HCT116 (cell line): Measurements from ENCODE around the gene ATXN1. TPM values are rescaled to one million over a fixed set of nuclear protein-coding genes. Genes with fewer than 3 reads are reported as not detected.

Experiments used
- ATAC-seq: fragments of 200-7000 bp; cut with Tn5 transposase; 2 replicates; pipeline ENCODE4 v1.9.1; 2020; ENCODE audit warnings: mild to moderate bottlenecking, moderate library complexity
- BruUV-seq: library from RNA; stranded (reverse); fragments of 400-500 nt; replicated peaks from 2 replicates; lab custom pipeline; 2021; lab: Mats Ljungman, UMichigan
- CTCF ChIA-PET: fragments of 300-600 bp; sonication (Branson Sonifier 250); formaldehyde crosslinking; loops from one replicate; lab custom pipeline; 2021; ENCODE audit warnings: antibody characterized with exemption; lab: Charles Lee
- POLR2A ChIA-PET: fragments of 300-600, 350-600 bp; sonication (Branson Sonifier 250); formaldehyde crosslinking; loops from one replicate; lab custom pipeline; 2021; ENCODE audit warnings: antibody characterized with exemption; lab: Charles Lee
- RAD21 ChIA-PET, 2 experiments: fragments of 300-600 bp; sonication (Branson Sonifier 250); formaldehyde crosslinking; loops; one replicate each; lab custom pipeline; 2023; ENCODE audit warnings: low total read pairs in 2 of 2; ENCODE audit not compliant: uncharacterized antibody in 2 of 2, unreplicated experiment in 2 of 2, low non-redundant PET in 1 of 2; lab: Charles Lee
- DNase-seq: peaks from one replicate; pipeline ENCODE4 v3.0.0-alpha.2; 2010; ENCODE audit warnings: low read depth, low spot score
- H2AFZ ChIP-seq: fragments of 200-600 bp; shearing (Covaris generic), sonication (generic); 2 replicates; pipeline ENCODE4 v1.6.1; 2017; ENCODE audit warnings: low read depth, mixed run types, mixed read lengths, antibody characterized with exemption, low read length; ENCODE audit not compliant: poor library complexity, severe bottlenecking
- H3K27ac ChIP-seq: 2 replicates; pipeline ENCODE4 v1.5.1; 2012; ENCODE audit warnings: low read depth, low read length
- H3K27me3 ChIP-seq: fragments of 200-600 bp; sonication (generic); 2 replicates; pipeline ENCODE4 v1.6.1; 2016; ENCODE audit warnings: mixed run types, low read length, mixed read lengths; ENCODE audit not compliant: insufficient read depth
- H3K36me3 ChIP-seq, 2 experiments: fragments of 200-500 bp in 1 of 2; fragments of 200-600 bp in 1 of 2; sonication (Bioruptor generic) in 1 of 2; sonication (generic) in 1 of 2; 2 replicates each; pipeline versions ENCODE4 v1.5.1 to v1.6.1; 2014 to 2016; ENCODE audit warnings: low read length in 2 of 2, inconsistent platforms in 1 of 2, mixed read lengths in 1 of 2, mixed run types in 1 of 2; ENCODE audit not compliant: insufficient read depth in 2 of 2, control insufficient read depth in 1 of 2
- H3K4me1 ChIP-seq, 2 experiments: fragments of 200-600 bp in 1 of 2; sonication (generic) in 1 of 2; 2 replicates each; pipeline versions ENCODE4 v1.5.1 to v1.6.1; 2012 to 2017; ENCODE audit warnings: low read length in 2 of 2, inconsistent platforms in 1 of 2, mild to moderate bottlenecking in 1 of 2, mixed read lengths in 1 of 2, mixed run types in 1 of 2, moderate library complexity in 1 of 2; ENCODE audit not compliant: insufficient read depth in 2 of 2, control insufficient read depth in 1 of 2
- H3K4me2 ChIP-seq: fragments of 200-600 bp; sonication (generic); 2 replicates; pipeline ENCODE4 v1.6.1; 2017; ENCODE audit warnings: mixed run types, low read length, mixed read lengths
- H3K4me3 ChIP-seq, 2 experiments: fragments of 200-600 bp in 1 of 2; sonication (generic) in 1 of 2; replicated peaks in 1 of 2; 2 replicates each; pipeline ENCODE4 v1.5.1; 2011 to 2016; ENCODE audit warnings: low read length in 2 of 2, control low read depth in 1 of 2, low read depth in 1 of 2, mild to moderate bottlenecking in 1 of 2, mixed read lengths in 1 of 2, mixed run types in 1 of 2
- H3K79me2 ChIP-seq: fragments of 200-600 bp; sonication (generic); 2 replicates; pipeline ENCODE4 v1.6.1; 2017; ENCODE audit warnings: mild to moderate bottlenecking, mixed run types, low read length, moderate library complexity, mixed read lengths; ENCODE audit not compliant: insufficient read depth
- H3K9ac ChIP-seq: fragments of 200-600 bp; sonication (generic); 2 replicates; pipeline ENCODE4 v1.6.1; 2016; ENCODE audit warnings: low read length, mixed read lengths
- H3K9me2 ChIP-seq: fragments of 200-600 bp; sonication (generic), shearing (Covaris generic); 2 replicates; pipeline ENCODE4 v1.6.1; 2017; ENCODE audit warnings: mixed run types, mild to moderate bottlenecking, moderate library complexity; ENCODE audit not compliant: insufficient read depth
- H3K9me3 ChIP-seq, 2 experiments: fragments of 200-500 bp in 1 of 2; fragments of 200-600 bp in 1 of 2; sonication (Bioruptor generic) in 1 of 2; sonication (generic) in 1 of 2; 2 replicates each; pipeline ENCODE4 v1.6.1; 2014 to 2017; ENCODE audit warnings: low read length in 2 of 2, mixed read lengths in 2 of 2, inconsistent platforms in 1 of 2, low read depth in 1 of 2, mild to moderate bottlenecking in 1 of 2, mixed run types in 1 of 2, moderate library complexity in 1 of 2; ENCODE audit not compliant: control insufficient read depth in 1 of 2, insufficient read depth in 1 of 2
- H4K20me1 ChIP-seq: fragments of 200-600 bp; sonication (generic), shearing (Covaris generic); 2 replicates; pipeline ENCODE4 v1.6.1; 2017; ENCODE audit warnings: mixed run types, mild to moderate bottlenecking, moderate library complexity; ENCODE audit not compliant: insufficient read depth
- EZH2 ChIP-seq: fragments of 200-600 bp; sonication (generic); IDR thresholded peaks from 2 replicates; pipeline ENCODE4 v1.6.1; 2017; ENCODE audit warnings: antibody characterized with exemption, mixed run types
- EZH2phosphoT487 ChIP-seq: fragments of 200-600 bp; IDR thresholded peaks from 2 replicates; pipeline ENCODE4 v1.6.1; 2018; ENCODE audit warnings: antibody characterized with exemption, borderline replicate concordance
- FOSL1 ChIP-seq: IDR thresholded peaks from 2 replicates; pipeline ENCODE4 v1.6.1; 2012; ENCODE audit warnings: low read depth
- POLR2AphosphoS5 ChIP-seq: IDR thresholded peaks from 2 replicates; pipeline ENCODE4 v1.6.1; 2011; ENCODE audit warnings: mild to moderate bottlenecking, low read depth, low read length, moderate library complexity
- SP1 ChIP-seq: IDR thresholded peaks from 2 replicates; pipeline ENCODE4 v1.6.1; 2012; ENCODE audit warnings: low read depth
- SRF ChIP-seq: IDR thresholded peaks from 2 replicates; pipeline ENCODE4 v1.6.1; 2012; ENCODE audit warnings: low read depth
- YY1 ChIP-seq: IDR thresholded peaks from 2 replicates; pipeline ENCODE4 v1.6.1; 2011; ENCODE audit warnings: low read length, low read depth, moderate library complexity, mild to moderate bottlenecking; ENCODE audit not compliant: insufficient replicate concordance; ENCODE audit errors: extremely low read depth
- ZFX ChIP-seq: fragments of 450-650 bp; IDR thresholded peaks from 2 replicates; pipeline ENCODE4 v1.6.1; 2017
- intact Hi-C: fragments of 100-400 bp; cut with micrococcal nuclease; formaldehyde crosslinking; loops from 2 replicates; pipeline ENCODE4 v1.10.0; 2022
- total RNA-seq: library from RNA; stranded (reverse); gene quantifications from one replicate; pipeline ENCODE4 v1.2.1, GENCODE V29; 2021; ENCODE audit not compliant: unreplicated experiment
- TF ChIP-seq, protein P1 (sequence below), 3 experiments: fragments of 200-600 bp in 1 of 3; sonication (generic) in 1 of 3; IDR thresholded peaks in 2 of 3; conservative IDR thresholded peaks in 1 of 3; 2 replicates each; pipeline ENCODE4 v1.5.1; 2012 to 2017; ENCODE audit warnings: low read depth in 2 of 3, low read length in 2 of 3, antibody characterized with exemption in 1 of 3, borderline replicate concordance in 1 of 3, control low read depth in 1 of 3, mild to moderate bottlenecking in 1 of 3, mixed read lengths in 1 of 3, mixed run types in 1 of 3, moderate library complexity in 1 of 3; ENCODE audit not compliant: insufficient read depth in 1 of 3
- TF ChIP-seq, protein P2 (sequence below): IDR thresholded peaks from 2 replicates; pipeline ENCODE4 v1.6.1; 2012; ENCODE audit warnings: low read depth
- TF ChIP-seq, protein P3 (sequence below): IDR thresholded peaks from 2 replicates; pipeline ENCODE4 v1.6.1; 2011; ENCODE audit warnings: mild to moderate bottlenecking, low read length, moderate library complexity; ENCODE audit not compliant: insufficient replicate concordance; ENCODE audit errors: extremely low read depth

Gene ATXN1
- total RNA-seq, 1 experiment from 2014 or later: 21.0 TPM

DNA sequence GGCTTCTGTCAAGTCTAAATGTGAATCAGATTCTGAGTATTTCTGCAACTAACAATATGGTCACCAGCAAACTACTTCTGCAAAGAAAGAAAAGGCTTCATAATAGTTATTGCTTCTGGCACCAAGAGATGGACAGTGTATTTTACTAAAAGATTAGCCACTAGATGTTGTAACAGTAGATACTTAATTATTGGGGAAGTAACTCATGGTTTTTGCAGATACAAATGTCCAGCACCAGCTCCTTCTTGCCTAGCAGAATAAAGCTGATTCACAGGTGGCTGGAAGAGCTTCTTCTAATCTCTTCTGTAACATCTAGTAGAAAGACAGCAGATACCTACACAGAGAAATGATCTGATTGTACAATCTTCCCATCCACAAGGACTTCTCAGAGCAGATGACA lies 21.2 kb downstream of the ATXN1 start:
- Histone ChIP-seq H3K27ac (no peak overlapping the region), H2AFZ (no peak overlapping the region), H4K20me1 (no peaks in the 10 kb centered on the region), H3K36me3 (no peaks in the 10 kb centered on the region), H3K9me2 (no peaks in the 10 kb centered on the region), H3K9me3 (no peaks in the 10 kb centered on the region), H3K79me2 (no peaks in the 10 kb centered on the region; the same call in 1 of the 2 replicates), H3K4me3 (no peak overlapping the region), H3K27me3 (no peaks in the 10 kb centered on the region), H3K4me2 (no peak overlapping the region), H3K9ac (no peak overlapping the region), H3K4me1 (peaks cover 0 to 11% of the 10 kb centered on the region in 2 experiments; a peak in 2 of 4 replicates)
- no peak for TF ChIP-seq EZH2phosphoT487
- TF ChIP-seq ZFX: no peak
- TF ChIP-seq, protein P1, sequence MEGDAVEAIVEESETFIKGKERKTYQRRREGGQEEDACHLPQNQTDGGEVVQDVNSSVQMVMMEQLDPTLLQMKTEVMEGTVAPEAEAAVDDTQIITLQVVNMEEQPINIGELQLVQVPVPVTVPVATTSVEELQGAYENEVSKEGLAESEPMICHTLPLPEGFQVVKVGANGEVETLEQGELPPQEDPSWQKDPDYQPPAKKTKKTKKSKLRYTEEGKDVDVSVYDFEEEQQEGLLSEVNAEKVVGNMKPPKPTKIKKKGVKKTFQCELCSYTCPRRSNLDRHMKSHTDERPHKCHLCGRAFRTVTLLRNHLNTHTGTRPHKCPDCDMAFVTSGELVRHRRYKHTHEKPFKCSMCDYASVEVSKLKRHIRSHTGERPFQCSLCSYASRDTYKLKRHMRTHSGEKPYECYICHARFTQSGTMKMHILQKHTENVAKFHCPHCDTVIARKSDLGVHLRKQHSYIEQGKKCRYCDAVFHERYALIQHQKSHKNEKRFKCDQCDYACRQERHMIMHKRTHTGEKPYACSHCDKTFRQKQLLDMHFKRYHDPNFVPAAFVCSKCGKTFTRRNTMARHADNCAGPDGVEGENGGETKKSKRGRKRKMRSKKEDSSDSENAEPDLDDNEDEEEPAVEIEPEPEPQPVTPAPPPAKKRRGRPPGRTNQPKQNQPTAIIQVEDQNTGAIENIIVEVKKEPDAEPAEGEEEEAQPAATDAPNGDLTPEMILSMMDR (IDR thresholded peaks at IDR 0.05 in 2 of 3, conservative IDR thresholded peaks at IDR 0.05 in 1 of 3; ENCODE audit: borderline replicate concordance in 1 of 3, insufficient read depth in 1 of 3, low read depth in 2 of 3, low read length in 2 of 3): no peak
- no peak for TF ChIP-seq POLR2AphosphoS5
- TF ChIP-seq SRF: no peak
- TF ChIP-seq, protein P2, sequence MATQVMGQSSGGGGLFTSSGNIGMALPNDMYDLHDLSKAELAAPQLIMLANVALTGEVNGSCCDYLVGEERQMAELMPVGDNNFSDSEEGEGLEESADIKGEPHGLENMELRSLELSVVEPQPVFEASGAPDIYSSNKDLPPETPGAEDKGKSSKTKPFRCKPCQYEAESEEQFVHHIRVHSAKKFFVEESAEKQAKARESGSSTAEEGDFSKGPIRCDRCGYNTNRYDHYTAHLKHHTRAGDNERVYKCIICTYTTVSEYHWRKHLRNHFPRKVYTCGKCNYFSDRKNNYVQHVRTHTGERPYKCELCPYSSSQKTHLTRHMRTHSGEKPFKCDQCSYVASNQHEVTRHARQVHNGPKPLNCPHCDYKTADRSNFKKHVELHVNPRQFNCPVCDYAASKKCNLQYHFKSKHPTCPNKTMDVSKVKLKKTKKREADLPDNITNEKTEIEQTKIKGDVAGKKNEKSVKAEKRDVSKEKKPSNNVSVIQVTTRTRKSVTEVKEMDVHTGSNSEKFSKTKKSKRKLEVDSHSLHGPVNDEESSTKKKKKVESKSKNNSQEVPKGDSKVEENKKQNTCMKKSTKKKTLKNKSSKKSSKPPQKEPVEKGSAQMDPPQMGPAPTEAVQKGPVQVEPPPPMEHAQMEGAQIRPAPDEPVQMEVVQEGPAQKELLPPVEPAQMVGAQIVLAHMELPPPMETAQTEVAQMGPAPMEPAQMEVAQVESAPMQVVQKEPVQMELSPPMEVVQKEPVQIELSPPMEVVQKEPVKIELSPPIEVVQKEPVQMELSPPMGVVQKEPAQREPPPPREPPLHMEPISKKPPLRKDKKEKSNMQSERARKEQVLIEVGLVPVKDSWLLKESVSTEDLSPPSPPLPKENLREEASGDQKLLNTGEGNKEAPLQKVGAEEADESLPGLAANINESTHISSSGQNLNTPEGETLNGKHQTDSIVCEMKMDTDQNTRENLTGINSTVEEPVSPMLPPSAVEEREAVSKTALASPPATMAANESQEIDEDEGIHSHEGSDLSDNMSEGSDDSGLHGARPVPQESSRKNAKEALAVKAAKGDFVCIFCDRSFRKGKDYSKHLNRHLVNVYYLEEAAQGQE: no peak
- no peak for TF ChIP-seq SP1
- TF ChIP-seq YY1: no peak
- no peak for TF ChIP-seq EZH2
- TF ChIP-seq, protein P3, sequence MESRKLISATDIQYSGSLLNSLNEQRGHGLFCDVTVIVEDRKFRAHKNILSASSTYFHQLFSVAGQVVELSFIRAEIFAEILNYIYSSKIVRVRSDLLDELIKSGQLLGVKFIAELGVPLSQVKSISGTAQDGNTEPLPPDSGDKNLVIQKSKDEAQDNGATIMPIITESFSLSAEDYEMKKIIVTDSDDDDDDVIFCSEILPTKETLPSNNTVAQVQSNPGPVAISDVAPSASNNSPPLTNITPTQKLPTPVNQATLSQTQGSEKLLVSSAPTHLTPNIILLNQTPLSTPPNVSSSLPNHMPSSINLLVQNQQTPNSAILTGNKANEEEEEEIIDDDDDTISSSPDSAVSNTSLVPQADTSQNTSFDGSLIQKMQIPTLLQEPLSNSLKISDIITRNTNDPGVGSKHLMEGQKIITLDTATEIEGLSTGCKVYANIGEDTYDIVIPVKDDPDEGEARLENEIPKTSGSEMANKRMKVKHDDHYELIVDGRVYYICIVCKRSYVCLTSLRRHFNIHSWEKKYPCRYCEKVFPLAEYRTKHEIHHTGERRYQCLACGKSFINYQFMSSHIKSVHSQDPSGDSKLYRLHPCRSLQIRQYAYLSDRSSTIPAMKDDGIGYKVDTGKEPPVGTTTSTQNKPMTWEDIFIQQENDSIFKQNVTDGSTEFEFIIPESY: no peak
- TF ChIP-seq FOSL1: no peak
- no peak for DNase-seq
- ATAC-seq: no peak
- ChIA-PET CTCF (interaction anchor here (1.4 kb wide), 1 partner anchor 12 kb away, joined by 5 read pairs; no protein-coding TSS in a partner anchor), RAD21 (no interaction called here), POLR2A (no interaction called here)
- intact Hi-C loops: no loop called here
- no TSS peak for BruUV-seq
